WTC11 (cell line): ENCODE results near the gene CD300LD. TPM values are rescaled to one million over a fixed set of nuclear protein-coding genes. Genes with fewer than 3 reads are reported as not detected.
"Not testable (repeated sequence)": the region's sequence is repeated elsewhere in the genome, so short reads cannot be mapped to it uniquely, and the experiment has no call there.

Experiments used
- ATAC-seq: fragments of 200-7000 bp; cut with Tn5 transposase; 2 replicates; pipeline ENCODE4 v1.10.0; 2021; ENCODE audit warnings: mild to moderate bottlenecking, moderate library complexity
- CTCF ChIA-PET: fragments of 300-600 bp; sonication (Branson Sonifier 250); formaldehyde crosslinking; loops from one replicate; lab custom pipeline; 2021; ENCODE audit warnings: antibody characterized with exemption; lab: Charles Lee
- POLR2A ChIA-PET: fragments of 350-600 bp; sonication (Branson Sonifier 250); formaldehyde crosslinking; loops from one replicate; lab custom pipeline; 2021; ENCODE audit warnings: antibody characterized with exemption; lab: Charles Lee
- DNase-seq: peaks from one replicate; pipeline ENCODE4 v3.0.0; 2021; ENCODE audit warnings: low spot score
- H3K27ac Mint-ChIP-seq: 2 replicates; pipeline ENCODE4 v1.8.0; 2021; ENCODE audit warnings: mixed read lengths
- H3K27me3 Mint-ChIP-seq: 2 replicates; pipeline ENCODE4 v1.8.0; 2021; ENCODE audit warnings: low read depth, mild to moderate bottlenecking, moderate library complexity, mixed read lengths
- H3K36me3 Mint-ChIP-seq: 2 replicates; pipeline ENCODE4 v1.8.0; 2021; ENCODE audit warnings: mixed read lengths
- H3K4me1 Mint-ChIP-seq: 2 replicates; pipeline ENCODE4 v1.8.0; 2022; ENCODE audit warnings: mixed read lengths
- H3K4me3 Mint-ChIP-seq: 2 replicates; pipeline ENCODE4 v1.8.0; 2021; ENCODE audit warnings: mild to moderate bottlenecking, moderate library complexity, mixed read lengths
- H3K9me3 Mint-ChIP-seq: 2 replicates; pipeline ENCODE4 v1.8.0; 2021; ENCODE audit warnings: mixed read lengths
- CDX4 ChIP-seq: fragments of 250-450 bp; sonication (Bioruptor Pico); IDR thresholded peaks from 2 replicates; pipeline ENCODE4 v1.9.0; 2021; ENCODE audit warnings: moderate library complexity, mild to moderate bottlenecking, inconsistent platforms, borderline replicate concordance
- CTCF ChIP-seq: fragments of 200-600 bp; IDR thresholded peaks from 2 replicates; pipeline ENCODE4 v1.8.0; 2022; ENCODE audit warnings: antibody characterized with exemption
- ESRRA ChIP-seq: sonication (generic); formaldehyde crosslinking; IDR thresholded peaks from 2 replicates; pipeline ENCODE4 v1.8.1; 2022; ENCODE audit warnings: mild to moderate bottlenecking, missing genetic modification reagents, borderline replicate concordance
- FOXK1 ChIP-seq: sonication (generic); formaldehyde crosslinking; IDR thresholded peaks from 2 replicates; pipeline ENCODE4 v1.8.0; 2022; ENCODE audit warnings: mild to moderate bottlenecking, moderate library complexity, missing genetic modification reagents
- GABPB1 ChIP-seq: sonication (generic); formaldehyde crosslinking; IDR thresholded peaks from 2 replicates; pipeline ENCODE4 v1.8.1; 2023; ENCODE audit warnings: mild to moderate bottlenecking, missing genetic modification reagents
- HMGA2 ChIP-seq: fragments of 250-450 bp; sonication (Bioruptor Pico); IDR thresholded peaks from 2 replicates; pipeline ENCODE4 v1.4.0; 2021; ENCODE audit warnings: mild to moderate bottlenecking, moderate library complexity
- MAX ChIP-seq: sonication (generic); formaldehyde crosslinking; IDR thresholded peaks from 2 replicates; pipeline ENCODE4 v1.8.0; 2022; ENCODE audit warnings: mild to moderate bottlenecking, missing genetic modification reagents
- NFE2L1 ChIP-seq: sonication (generic); formaldehyde crosslinking; IDR thresholded peaks from 2 replicates; pipeline ENCODE4 v1.8.1; 2023; ENCODE audit warnings: missing genetic modification reagents
- NFYB ChIP-seq: sonication (generic); formaldehyde crosslinking; conservative IDR thresholded peaks from 2 replicates; pipeline ENCODE4 v1.8.0; 2022; ENCODE audit warnings: low read depth, missing genetic modification reagents
- SMAD4 ChIP-seq: sonication (generic); formaldehyde crosslinking; IDR thresholded peaks from 2 replicates; pipeline ENCODE4 v1.8.0; 2022; ENCODE audit warnings: mild to moderate bottlenecking, missing genetic modification reagents
- TP53 ChIP-seq: sonication (generic); formaldehyde crosslinking; IDR thresholded peaks from 2 replicates; pipeline ENCODE4 v1.8.1; 2023; ENCODE audit warnings: mild to moderate bottlenecking, missing genetic modification reagents
- ZNF263 ChIP-seq: sonication (generic); formaldehyde crosslinking; IDR thresholded peaks from 2 replicates; pipeline ENCODE4 v1.8.1; 2022; ENCODE audit warnings: low read depth, mild to moderate bottlenecking, moderate library complexity, missing genetic modification reagents
- ZNF416 ChIP-seq: fragments of 250-450 bp; sonication (Bioruptor Pico); IDR thresholded peaks from 2 replicates; pipeline ENCODE4 v1.9.0; 2021; ENCODE audit warnings: mild to moderate bottlenecking, inconsistent platforms
- total RNA-seq: library from RNA; stranded (reverse); gene quantifications from 3 replicates; pipeline ENCODE4 v1.2.3, GENCODE V29; 2021
- TF ChIP-seq, protein P1 (sequence below): sonication (generic); formaldehyde crosslinking; IDR thresholded peaks from 2 replicates; pipeline ENCODE4 v1.8.1; 2022; ENCODE audit warnings: mild to moderate bottlenecking, moderate library complexity, missing genetic modification reagents
- TF ChIP-seq, protein P2 (sequence below): sonication (generic); formaldehyde crosslinking; IDR thresholded peaks from 2 replicates; pipeline ENCODE4 v1.8.0; 2022; ENCODE audit warnings: mild to moderate bottlenecking, missing genetic modification reagents
- TF ChIP-seq, protein P3 (sequence below): sonication (generic); formaldehyde crosslinking; IDR thresholded peaks from 2 replicates; pipeline ENCODE4 v1.8.0; 2022; ENCODE audit warnings: missing genetic modification reagents

Gene CD300LD
- total RNA-seq, 1 experiment from 2014 or later: not detected

GRCh38 chr17:74632617-74633016 lies 40.5 kb upstream of the CD300LD start (continued):
- TF ChIP-seq SMAD4 (CRISPR knock-in tag) (no peak), TP53 (no peak)

- no peak for DNase-seq
- CTCF ChIA-PET: interaction anchor here (0.6 to 3.3 kb wide), 12 partner anchors 12 to 263 kb away, joined by 3 to 17 read pairs (median 3); partner anchors contain the start of gene RAB37
- POLR2A ChIA-PET: interaction anchor here (0.5 to 0.8 kb wide), 2 partner anchors 13 to 26 kb away, joined by 4 to 7 read pairs; no protein-coding TSS in a partner anchor
These were observed 39.7 kb upstream of the CD300LD start for GRCh38 chr17:74631468-74632450.

GRCh38 chr17:74630251-74630650 lies 38.2 kb upstream of the CD300LD start:
- H3K4me3 Mint-ChIP-seq, ATAC-seq, POLR2A ChIA-PET, DNase-seq, H3K36me3 Mint-ChIP-seq, H3K27ac Mint-ChIP-seq: not testable (repeated sequence)
- Mint-ChIP-seq H3K9me3 (peaks cover 17% of the 10 kb centered on the region), H3K27me3 (peaks cover 29% of the 10 kb centered on the region), H3K4me1 (peaks cover 37% of the 10 kb centered on the region)
- CTCF ChIA-PET: interaction anchor here (0.8 to 1.2 kb wide), 2 partner anchors 64 kb away, joined by 4 read pairs; no protein-coding TSS in a partner anchor

More at GRCh38 chr17:74631468-74632450, 39.7 kb upstream of the CD300LD start:
- H3K4me1 Mint-ChIP-seq: peaks cover 50% of the 10 kb centered on the region
- H3K27ac Mint-ChIP-seq: peak overlapping the region; percentile 61; the same call in 1 of the 2 replicates
- H3K4me3 Mint-ChIP-seq: no peak overlapping the region
- peaks cover 10% of the 10 kb centered on the region for H3K9me3 Mint-ChIP-seq
- no peak for TF ChIP-seq ESRRA (CRISPR knock-in tag)
- TF ChIP-seq, protein P1, sequence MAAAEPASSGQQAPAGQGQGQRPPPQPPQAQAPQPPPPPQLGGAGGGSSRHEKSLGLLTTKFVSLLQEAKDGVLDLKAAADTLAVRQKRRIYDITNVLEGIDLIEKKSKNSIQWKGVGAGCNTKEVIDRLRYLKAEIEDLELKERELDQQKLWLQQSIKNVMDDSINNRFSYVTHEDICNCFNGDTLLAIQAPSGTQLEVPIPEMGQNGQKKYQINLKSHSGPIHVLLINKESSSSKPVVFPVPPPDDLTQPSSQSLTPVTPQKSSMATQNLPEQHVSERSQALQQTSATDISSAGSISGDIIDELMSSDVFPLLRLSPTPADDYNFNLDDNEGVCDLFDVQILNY (CRISPR knock-in tag): no peak
- peak; percentile 93 for TF ChIP-seq HMGA2 (CRISPR knock-in tag)
- TF ChIP-seq NFYB (CRISPR knock-in tag): no peak
- no peak for TF ChIP-seq ZNF263 (CRISPR knock-in tag)
- TF ChIP-seq CDX4 (CRISPR knock-in tag): no peak
- TF ChIP-seq CTCF: no peak
- TF ChIP-seq NFE2L1 (CRISPR knock-in tag): no peak
- no peak for TF ChIP-seq MAX (CRISPR knock-in tag)
- TF ChIP-seq ZNF416 (CRISPR knock-in tag): no peak
- TF ChIP-seq GABPB1 (CRISPR knock-in tag): peak; percentile 75
- TF ChIP-seq, protein P2, sequence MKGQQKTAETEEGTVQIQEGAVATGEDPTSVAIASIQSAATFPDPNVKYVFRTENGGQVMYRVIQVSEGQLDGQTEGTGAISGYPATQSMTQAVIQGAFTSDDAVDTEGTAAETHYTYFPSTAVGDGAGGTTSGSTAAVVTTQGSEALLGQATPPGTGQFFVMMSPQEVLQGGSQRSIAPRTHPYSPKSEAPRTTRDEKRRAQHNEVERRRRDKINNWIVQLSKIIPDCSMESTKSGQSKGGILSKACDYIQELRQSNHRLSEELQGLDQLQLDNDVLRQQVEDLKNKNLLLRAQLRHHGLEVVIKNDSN (CRISPR knock-in tag): no peak
- TF ChIP-seq, protein P3, sequence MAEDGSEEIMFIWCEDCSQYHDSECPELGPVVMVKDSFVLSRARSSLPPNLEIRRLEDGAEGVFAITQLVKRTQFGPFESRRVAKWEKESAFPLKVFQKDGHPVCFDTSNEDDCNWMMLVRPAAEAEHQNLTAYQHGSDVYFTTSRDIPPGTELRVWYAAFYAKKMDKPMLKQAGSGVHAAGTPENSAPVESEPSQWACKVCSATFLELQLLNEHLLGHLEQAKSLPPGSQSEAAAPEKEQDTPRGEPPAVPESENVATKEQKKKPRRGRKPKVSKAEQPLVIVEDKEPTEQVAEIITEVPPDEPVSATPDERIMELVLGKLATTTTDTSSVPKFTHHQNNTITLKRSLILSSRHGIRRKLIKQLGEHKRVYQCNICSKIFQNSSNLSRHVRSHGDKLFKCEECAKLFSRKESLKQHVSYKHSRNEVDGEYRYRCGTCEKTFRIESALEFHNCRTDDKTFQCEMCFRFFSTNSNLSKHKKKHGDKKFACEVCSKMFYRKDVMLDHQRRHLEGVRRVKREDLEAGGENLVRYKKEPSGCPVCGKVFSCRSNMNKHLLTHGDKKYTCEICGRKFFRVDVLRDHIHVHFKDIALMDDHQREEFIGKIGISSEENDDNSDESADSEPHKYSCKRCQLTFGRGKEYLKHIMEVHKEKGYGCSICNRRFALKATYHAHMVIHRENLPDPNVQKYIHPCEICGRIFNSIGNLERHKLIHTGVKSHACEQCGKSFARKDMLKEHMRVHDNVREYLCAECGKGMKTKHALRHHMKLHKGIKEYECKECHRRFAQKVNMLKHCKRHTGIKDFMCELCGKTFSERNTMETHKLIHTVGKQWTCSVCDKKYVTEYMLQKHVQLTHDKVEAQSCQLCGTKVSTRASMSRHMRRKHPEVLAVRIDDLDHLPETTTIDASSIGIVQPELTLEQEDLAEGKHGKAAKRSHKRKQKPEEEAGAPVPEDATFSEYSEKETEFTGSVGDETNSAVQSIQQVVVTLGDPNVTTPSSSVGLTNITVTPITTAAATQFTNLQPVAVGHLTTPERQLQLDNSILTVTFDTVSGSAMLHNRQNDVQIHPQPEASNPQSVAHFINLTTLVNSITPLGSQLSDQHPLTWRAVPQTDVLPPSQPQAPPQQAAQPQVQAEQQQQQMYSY: peak; percentile 71
- no peak for TF ChIP-seq FOXK1
- TF ChIP-seq, all 79 proteins: peak for 3
- no peaks in the 10 kb centered on the region for H3K36me3 Mint-ChIP-seq
- peak; percentile 36; the same call in 1 of the 2 replicates for ATAC-seq
- H3K27me3 Mint-ChIP-seq: peaks cover 15% of the 10 kb centered on the region
